DOHH2 (cell line): Measurements from ENCODE around the gene MROH2B.

Experiments used
- EZH2phosphoT487 ChIP-seq: fragments of 200-600 bp; sonication (generic); IDR thresholded peaks from 2 replicates; pipeline ENCODE4 v1.6.1; 2017; ENCODE audit warnings: borderline replicate concordance, mild to moderate bottlenecking, antibody characterized with exemption, low read length, moderate library complexity, mixed read lengths
- TF ChIP-seq, protein P1 (sequence below): fragments of 200-600 bp; sonication (generic); IDR thresholded peaks from one replicate; pipeline ENCODE4 v1.5.1; 2014; ENCODE audit warnings: antibody characterized with exemption, mild to moderate bottlenecking, low read depth, low read length; ENCODE audit not compliant: poor library complexity, severe bottlenecking

DNA sequence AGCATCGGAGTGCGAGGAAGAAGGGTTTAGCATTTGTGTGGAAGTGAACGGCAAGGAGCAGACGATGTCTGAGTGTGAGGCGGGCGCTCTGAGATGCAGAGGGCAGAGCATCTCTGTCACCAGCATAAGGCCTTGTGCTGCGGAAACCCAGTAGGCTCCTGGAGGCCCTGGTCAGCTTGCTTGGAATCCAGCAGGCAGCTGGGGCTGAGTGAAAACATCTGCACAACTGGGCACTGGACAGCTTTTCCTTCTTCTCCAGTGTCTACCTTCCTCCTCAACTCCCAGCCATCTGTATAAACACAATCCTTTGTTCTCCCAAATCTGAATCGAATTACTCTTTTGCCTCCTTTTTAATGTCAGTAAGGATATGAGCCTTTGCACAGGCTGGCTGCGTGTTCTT lies 89.7 kb downstream of the MROH2B start:
- TF ChIP-seq, protein P1, sequence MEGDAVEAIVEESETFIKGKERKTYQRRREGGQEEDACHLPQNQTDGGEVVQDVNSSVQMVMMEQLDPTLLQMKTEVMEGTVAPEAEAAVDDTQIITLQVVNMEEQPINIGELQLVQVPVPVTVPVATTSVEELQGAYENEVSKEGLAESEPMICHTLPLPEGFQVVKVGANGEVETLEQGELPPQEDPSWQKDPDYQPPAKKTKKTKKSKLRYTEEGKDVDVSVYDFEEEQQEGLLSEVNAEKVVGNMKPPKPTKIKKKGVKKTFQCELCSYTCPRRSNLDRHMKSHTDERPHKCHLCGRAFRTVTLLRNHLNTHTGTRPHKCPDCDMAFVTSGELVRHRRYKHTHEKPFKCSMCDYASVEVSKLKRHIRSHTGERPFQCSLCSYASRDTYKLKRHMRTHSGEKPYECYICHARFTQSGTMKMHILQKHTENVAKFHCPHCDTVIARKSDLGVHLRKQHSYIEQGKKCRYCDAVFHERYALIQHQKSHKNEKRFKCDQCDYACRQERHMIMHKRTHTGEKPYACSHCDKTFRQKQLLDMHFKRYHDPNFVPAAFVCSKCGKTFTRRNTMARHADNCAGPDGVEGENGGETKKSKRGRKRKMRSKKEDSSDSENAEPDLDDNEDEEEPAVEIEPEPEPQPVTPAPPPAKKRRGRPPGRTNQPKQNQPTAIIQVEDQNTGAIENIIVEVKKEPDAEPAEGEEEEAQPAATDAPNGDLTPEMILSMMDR, result no peak
- TF ChIP-seq EZH2phosphoT487, result no peak
